GM23248 (cell line): ENCODE data around the gene MB. TPM values are rescaled to one million over a fixed set of nuclear protein-coding genes. Genes with fewer than 3 reads are reported as not detected.

Experiments used
- DNase-seq: peaks from one replicate; pipeline ENCODE4 v3.0.0-alpha.2; 2015
- H2AFZ ChIP-seq: fragments of 200-600 bp; sonication (generic); 2 replicates; pipeline ENCODE4 v1.6.1; 2016; ENCODE audit warnings: antibody characterized with exemption
- H3F3A ChIP-seq: fragments of 200-600 bp; sonication (generic); 2 replicates; pipeline ENCODE4 v1.6.1; 2016; ENCODE audit warnings: mild to moderate bottlenecking, antibody characterized with exemption, mixed run types; ENCODE audit not compliant: insufficient read depth
- H3K27ac ChIP-seq: fragments of 200-600 bp; sonication (generic); 2 replicates; pipeline ENCODE4 v1.5.1; 2016; ENCODE audit warnings: mild to moderate bottlenecking
- H3K27me3 ChIP-seq: fragments of 200-600 bp; sonication (generic); replicated peaks from 2 replicates; pipeline ENCODE4 v1.6.1; 2016; ENCODE audit warnings: mild to moderate bottlenecking; ENCODE audit not compliant: insufficient read depth
- H3K36me3 ChIP-seq: fragments of 200-600 bp; sonication (generic); 2 replicates; pipeline ENCODE4 v1.6.1; 2016; ENCODE audit warnings: low read depth, mild to moderate bottlenecking
- H3K4me1 ChIP-seq: fragments of 200-600 bp; sonication (generic); 2 replicates; pipeline ENCODE4 v1.6.1; 2016; ENCODE audit warnings: mild to moderate bottlenecking; ENCODE audit not compliant: insufficient read depth
- H3K4me2 ChIP-seq: fragments of 200-600 bp; sonication (generic); one replicate; pipeline ENCODE4 v1.6.1; 2016; ENCODE audit warnings: mild to moderate bottlenecking; ENCODE audit not compliant: unreplicated experiment
- H3K4me3 ChIP-seq: fragments of 200-600 bp; sonication (generic); 2 replicates; pipeline ENCODE4 v1.5.1; 2016; ENCODE audit warnings: mild to moderate bottlenecking
- H3K79me2 ChIP-seq: fragments of 200-600 bp; sonication (generic); 2 replicates; pipeline ENCODE4 v1.6.1; 2016; ENCODE audit warnings: mild to moderate bottlenecking; ENCODE audit not compliant: insufficient read depth
- H3K9ac ChIP-seq: fragments of 200-600 bp; sonication (generic); 2 replicates; pipeline ENCODE4 v1.6.1; 2016; ENCODE audit warnings: mild to moderate bottlenecking
- H3K9me2 ChIP-seq: fragments of 200-600 bp; sonication (generic); 2 replicates; pipeline ENCODE4 v1.6.1; 2016; ENCODE audit warnings: mixed run types, mild to moderate bottlenecking, moderate library complexity; ENCODE audit not compliant: insufficient read depth
- H3K9me3 ChIP-seq: fragments of 200-600 bp; sonication (generic); one replicate; pipeline ENCODE4 v1.6.1; 2017; ENCODE audit warnings: low read depth
- H4K20me1 ChIP-seq: fragments of 200-600 bp; sonication (generic); 2 replicates; pipeline ENCODE4 v1.6.0; 2016; ENCODE audit not compliant: insufficient read depth
- EZH2 ChIP-seq: fragments of 200-600 bp; sonication (generic); IDR thresholded peaks from 2 replicates; pipeline ENCODE4 v1.6.1; 2018; ENCODE audit warnings: antibody characterized with exemption, mild to moderate bottlenecking; ENCODE audit not compliant: insufficient read depth, poor library complexity, severe bottlenecking
- EZH2phosphoT487 ChIP-seq: fragments of 200-600 bp; sonication (generic); IDR thresholded peaks from 2 replicates; pipeline ENCODE4 v1.6.1; 2018; ENCODE audit warnings: antibody characterized with exemption, moderate library complexity, mild to moderate bottlenecking, low read depth; ENCODE audit not compliant: insufficient read depth
- WGBS, 2 experiments: methylation state at CpG; one replicate each; pipeline ENCODE4 v1.1.6; 2015 to 2017; ENCODE audit warnings: low lambda C conversion rate in 2 of 2, low coverage in 1 of 2; ENCODE audit errors: missing lambda C conversion rate in 2 of 2; 5-methylcytosine and 5-hydroxymethylcytosine counted together
- in situ Hi-C: fragments of 300-500 bp; cut with MboI; formaldehyde crosslinking; loops from 2 replicates; pipeline ENCODE4 v1.15.0; 2020
- polyA plus RNA-seq: library from polyadenylated mRNA; unstranded; fragments of >200 nt; fragmentation: Nextera tagmentation; extraction: Ambion mirVana; gene quantifications from 2 replicates; pipeline ENCODE4 v1.2.1, GENCODE V29; 2016
- total RNA-seq: library from RNA; depleted of rRNA; stranded (reverse); fragments of >200 nt; shearing (Covaris generic); gene quantifications from 2 replicates; pipeline ENCODE4 v1.2.3, GENCODE V29; 2014

MB gene
- total and polyA plus RNA-seq, 2 experiments from 2014 or later, result not detected

GRCh38 chr22:35649026-35649553 is 32.0 kb upstream of the MB start:
- Histone ChIP-seq H3K4me1 (peaks cover 14% of the 10 kb centered on the region), H3K4me2 (peak overlapping the region; percentile 96), H3K27me3 (no peaks in the 10 kb centered on the region), H3K36me3 (no peaks in the 10 kb centered on the region), H3K9me3 (no peaks in the 10 kb centered on the region), H3K4me3 (peak overlapping the region; percentile 96), H3K9me2 (no peaks in the 10 kb centered on the region), H3K27ac (peak overlapping the region; percentile 94), H3K79me2 (peaks cover 41% of the 10 kb centered on the region), H3K9ac (peak overlapping the region; percentile 96), H4K20me1 (no peaks in the 10 kb centered on the region), H2AFZ (peak overlapping the region; percentile 83), H3F3A (peaks cover 7% of the 10 kb centered on the region)
- in situ Hi-C loops, result no loop called here
- 4 to 6% methylated on average over 7 of the region's 7 CpGs for WGBS, 2 experiments
- no peak for TF ChIP-seq EZH2
- no peak for TF ChIP-seq EZH2phosphoT487
- no peak for DNase-seq

DNA sequence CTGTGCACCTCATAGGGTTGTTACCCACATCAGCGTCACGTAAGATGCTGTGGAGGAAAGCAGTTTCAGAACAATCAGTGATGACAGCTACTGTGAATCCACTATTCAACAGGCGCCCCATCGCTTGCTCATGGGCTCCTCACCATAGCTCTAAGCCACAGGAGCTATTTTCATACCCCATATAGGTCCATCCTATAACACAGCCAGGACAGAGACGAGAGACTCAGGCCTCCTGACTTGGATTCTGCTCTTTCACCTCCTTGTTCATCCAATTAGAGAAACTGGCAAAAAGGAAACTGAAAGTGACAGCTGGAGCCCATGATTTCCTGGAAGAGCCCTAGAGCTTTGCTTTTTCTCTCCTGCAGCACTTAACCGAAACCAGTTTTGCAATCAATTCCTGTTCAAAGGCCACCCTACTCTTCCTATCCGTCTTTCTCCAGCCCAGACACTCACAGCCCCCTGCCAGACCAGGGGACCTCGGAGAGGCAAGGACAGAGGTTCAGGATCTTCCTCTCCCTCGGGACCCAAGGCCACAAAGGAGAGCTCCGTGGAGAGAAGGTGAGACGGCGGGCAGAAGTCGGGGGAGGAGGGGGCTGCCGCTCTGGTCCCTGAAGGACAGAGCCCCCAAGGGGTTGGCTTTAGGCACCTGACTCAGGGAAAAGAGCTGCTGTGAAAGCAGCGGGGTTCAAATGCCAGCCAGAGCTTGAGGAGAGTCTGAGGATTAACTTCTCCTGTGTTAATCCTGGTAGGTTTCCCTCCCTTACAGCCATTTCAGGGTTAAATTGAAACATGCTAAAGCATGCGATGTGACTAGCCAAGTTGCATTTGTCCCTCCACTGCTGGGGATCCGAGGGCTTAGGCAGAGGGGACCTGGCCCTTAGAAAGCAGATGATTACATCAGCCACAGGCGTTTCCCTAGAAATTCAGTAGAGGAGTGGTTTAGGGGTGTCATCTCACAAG is 31.2 kb upstream of the MB start, which contains the start of gene APOL6:
TSS of gene APOL6 (plus strand) at position 381 of the 960 bp plus-strand sequence. CDS start 7,980 bp downstream, outside the sequence.
- DNase-seq, result peak; percentile 85
- H3K9me2 ChIP-seq, result no peaks in the 10 kb centered on the region
- H3K4me3 ChIP-seq, result peak within 1 kb of the TSS; percentile 96
- TF ChIP-seq EZH2 (no peak), EZH2phosphoT487 (no peak)
- peaks cover 36% of the 10 kb centered on the region for H3K79me2 ChIP-seq
- H4K20me1 ChIP-seq, result no peaks in the 10 kb centered on the region
- peak within 1 kb of the TSS; percentile 96 for H3K9ac ChIP-seq
- H3F3A ChIP-seq, result peaks cover 7% of the 10 kb centered on the region
- H2AFZ ChIP-seq, result peak within 1 kb of the TSS; percentile 83
- no peaks in the 10 kb centered on the region for H3K9me3 ChIP-seq
- H3K36me3 ChIP-seq, result no peaks in the 10 kb centered on the region
- peak within 1 kb of the TSS; percentile 96 for H3K4me2 ChIP-seq
- in situ Hi-C loops, result no loop called here
- no peaks in the 10 kb centered on the region for H3K27me3 ChIP-seq
- peak within 1 kb of the TSS; percentile 94 for H3K27ac ChIP-seq
- H3K4me1 ChIP-seq, result peaks cover 14% of the 10 kb centered on the region
- 1 to 3% methylated on average over 18 of the region's 18 CpGs for WGBS, 2 experiments

GRCh38 chr22:35645646-35646045 is 28.5 kb upstream of the MB start:
- no peaks in the 10 kb centered on the region for H3K9me2 ChIP-seq
- WGBS, 2 experiments, result 87 to 88% methylated on average over 4 of the region's 4 CpGs
- no peak overlapping the region for H2AFZ ChIP-seq
- H3K36me3 ChIP-seq, result no peaks in the 10 kb centered on the region
- DNase-seq, result no peak
- H3F3A ChIP-seq, result peaks cover 7% of the 10 kb centered on the region
- H4K20me1 ChIP-seq, result no peaks in the 10 kb centered on the region
- peaks cover 24% of the 10 kb centered on the region for H3K79me2 ChIP-seq
- H3K9me3 ChIP-seq, result no peaks in the 10 kb centered on the region
- no peak overlapping the region for H3K27ac ChIP-seq
- H3K27me3 ChIP-seq, result no peaks in the 10 kb centered on the region
- H3K4me2 ChIP-seq, result no peak overlapping the region
- no peak for TF ChIP-seq EZH2phosphoT487
- no peak for TF ChIP-seq EZH2
- no peak overlapping the region for H3K9ac ChIP-seq
- in situ Hi-C loops, result no loop called here
- H3K4me1 ChIP-seq, result peaks cover 14% of the 10 kb centered on the region
- no peak overlapping the region for H3K4me3 ChIP-seq

DNA sequence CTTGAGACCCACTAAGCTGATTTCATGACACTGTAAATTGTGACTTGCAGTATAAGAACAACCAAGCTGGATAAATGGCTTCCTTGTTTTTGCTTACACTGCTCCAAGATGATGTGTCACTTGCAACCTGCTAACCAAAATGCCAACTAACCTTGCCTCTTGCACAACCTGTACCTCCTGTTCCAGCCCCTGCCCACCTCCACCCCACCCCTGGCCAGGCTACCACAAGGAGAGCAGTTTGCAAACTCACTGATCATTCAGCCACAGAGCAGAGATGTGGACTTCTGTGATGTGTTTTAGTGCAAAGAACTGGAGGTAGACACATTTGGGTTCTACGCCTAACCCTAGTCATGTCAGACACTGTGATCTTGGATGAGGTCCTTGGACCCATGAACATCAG is 26.9 kb upstream of the MB start:
- Histone ChIP-seq H3K4me1 (peaks cover 6% of the 10 kb centered on the region), H3K36me3 (no peaks in the 10 kb centered on the region), H3K9ac (no peak overlapping the region), H2AFZ (no peak overlapping the region), H3K9me3 (no peaks in the 10 kb centered on the region), H3K27me3 (no peaks in the 10 kb centered on the region), H3K4me2 (no peak overlapping the region), H3F3A (peaks cover 8% of the 10 kb centered on the region), H3K4me3 (no peak overlapping the region), H3K27ac (no peak overlapping the region), H3K79me2 (peaks cover 7% of the 10 kb centered on the region), H3K9me2 (no peaks in the 10 kb centered on the region), H4K20me1 (no peaks in the 10 kb centered on the region)
- in situ Hi-C loops, result no loop called here
- TF ChIP-seq EZH2, result no peak
- TF ChIP-seq EZH2phosphoT487, result no peak
- WGBS, 2 experiments, result 82 to 100% methylated on average over 1 of the region's 1 CpG
- no peak for DNase-seq
